HEK293 (cell line): Measurements from ENCODE around the gene TAS1R1.

Experiments used
- CTCF ChIP-seq: fragments of 450-650 bp; formaldehyde crosslinking; IDR thresholded peaks from 2 replicates; pipeline ENCODE4 v1.5.1; 2016; ENCODE audit warnings: missing biosample characterization, missing genetic modification characterization
- PRDM1 ChIP-seq: fragments of 450-650 bp; formaldehyde crosslinking; IDR thresholded peaks from 2 replicates; pipeline ENCODE4; 2016; ENCODE audit warnings: missing biosample characterization, missing genetic modification characterization

GRCh38 chr1:6582370-6582769 is 27.3 kb downstream of the TAS1R1 start:
- TF ChIP-seq CTCF (tag by site-specific recombination), result no peak
- TF ChIP-seq PRDM1 (tag by site-specific recombination), result no peak
